SK-N-SH treated with all-trans-retinoic acid at 6 μM for 48 hours (cell line): ENCODE data around the gene COBL.

Experiments
- ISL1 ChIP-seq: fragments of 250-450 bp; sonication (Bioruptor Pico); IDR thresholded peaks from 2 replicates; pipeline ENCODE4 v2.1.2; 2022; ENCODE audit warnings: mild to moderate bottlenecking, moderate library complexity
- SNAI2 ChIP-seq: fragments of 250-450 bp; sonication (Bioruptor Pico); IDR thresholded peaks from 2 replicates; pipeline ENCODE4 v1.5.0; 2020; ENCODE audit warnings: mild to moderate bottlenecking, moderate library complexity
- TF ChIP-seq, protein P1 (sequence below): fragments of 250-450 bp; sonication (Bioruptor Pico); IDR thresholded peaks from 2 replicates; pipeline ENCODE4 v1.8.0; 2021; ENCODE audit warnings: low read depth, mild to moderate bottlenecking, moderate library complexity, borderline replicate concordance

DNA sequence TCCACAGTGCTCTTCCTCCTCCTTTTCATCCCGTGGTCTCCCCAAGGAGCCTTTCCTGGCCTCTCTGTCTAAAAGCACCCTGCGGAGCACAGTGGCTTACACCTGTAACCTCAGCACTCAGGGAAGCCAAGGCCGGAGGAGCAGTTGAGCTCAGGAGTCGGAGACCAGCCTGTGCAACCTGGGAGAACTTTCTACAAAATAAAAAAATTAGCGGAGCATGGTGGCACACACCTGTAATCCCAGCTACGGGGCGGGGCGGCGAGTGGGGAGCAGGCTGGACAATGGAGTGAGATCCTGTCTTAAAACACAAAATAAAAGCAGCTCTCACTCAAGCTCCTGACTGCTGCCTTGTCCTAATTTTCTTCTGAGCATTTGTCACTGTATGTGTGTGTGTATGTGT lies 1.4 kb upstream of the COBL start:
- TF ChIP-seq SNAI2 (CRISPR knock-in tag): no peak
- no peak for TF ChIP-seq ISL1
- TF ChIP-seq, protein P1, sequence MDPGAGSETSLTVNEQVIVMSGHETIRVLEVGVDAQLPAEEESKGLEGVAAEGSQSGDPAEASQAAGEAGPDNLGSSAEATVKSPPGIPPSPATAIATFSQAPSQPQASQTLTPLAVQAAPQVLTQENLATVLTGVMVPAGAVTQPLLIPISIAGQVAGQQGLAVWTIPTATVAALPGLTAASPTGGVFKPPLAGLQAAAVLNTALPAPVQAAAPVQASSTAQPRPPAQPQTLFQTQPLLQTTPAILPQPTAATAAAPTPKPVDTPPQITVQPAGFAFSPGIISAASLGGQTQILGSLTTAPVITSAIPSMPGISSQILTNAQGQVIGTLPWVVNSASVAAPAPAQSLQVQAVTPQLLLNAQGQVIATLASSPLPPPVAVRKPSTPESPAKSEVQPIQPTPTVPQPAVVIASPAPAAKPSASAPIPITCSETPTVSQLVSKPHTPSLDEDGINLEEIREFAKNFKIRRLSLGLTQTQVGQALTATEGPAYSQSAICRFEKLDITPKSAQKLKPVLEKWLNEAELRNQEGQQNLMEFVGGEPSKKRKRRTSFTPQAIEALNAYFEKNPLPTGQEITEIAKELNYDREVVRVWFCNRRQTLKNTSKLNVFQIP: no peak
